ENCODE results near the gene RAB3GAP2.
A peak's percentile ranks its signal among the peaks of the same experiment; 100 is the strongest.
"Not testable (repeated sequence)": the region's sequence is repeated elsewhere in the genome, so short reads cannot be mapped to it uniquely, and the experiment has no call there.

RAB3GAP2 gene

GRCh38 chr1:220222939-220223338 is 49.3 kb downstream of the RAB3GAP2 start:
- Mint-ChIP-seq H3K27me3 (ENCODE audit: low read depth, poor library complexity) (no peaks in the 10 kb centered on the region), H3K36me3 (ENCODE audit: low read depth) (peaks cover 21% of the 10 kb centered on the region), H3K4me1 (peaks cover 19% of the 10 kb centered on the region), H3K4me3 (no peak overlapping the region), H3K9me3 (no peaks in the 10 kb centered on the region), H3K27ac (no peak overlapping the region)
- DNase-seq: no peak
- no peak for TF ChIP-seq CTCF (IDR thresholded peaks at IDR 0.05)

GRCh38 chr1:220221670-220222069 is 50.6 kb downstream of the RAB3GAP2 start:
- no peak overlapping the region for H3K4me3 Mint-ChIP-seq
- peaks cover 19% of the 10 kb centered on the region for H3K4me1 Mint-ChIP-seq
- H3K9me3 Mint-ChIP-seq: peaks cover 4% of the 10 kb centered on the region
- H3K27ac Mint-ChIP-seq: no peak overlapping the region
- peaks cover 23% of the 10 kb centered on the region for H3K36me3 Mint-ChIP-seq (ENCODE audit: low read depth)
- no peak for TF ChIP-seq CTCF (IDR thresholded peaks at IDR 0.05)
- no peak for DNase-seq
- H3K27me3 Mint-ChIP-seq (ENCODE audit: low read depth, poor library complexity): no peaks in the 10 kb centered on the region

GRCh38 chr1:220221269-220221668 is 51.0 kb downstream of the RAB3GAP2 start:
- Mint-ChIP-seq H3K4me1 (peaks cover 19% of the 10 kb centered on the region), H3K9me3 (peaks cover 4% of the 10 kb centered on the region), H3K4me3 (no peak overlapping the region), H3K27ac (no peak overlapping the region), H3K36me3 (ENCODE audit: low read depth) (peaks cover 27% of the 10 kb centered on the region), H3K27me3 (ENCODE audit: low read depth, poor library complexity) (no peaks in the 10 kb centered on the region)
- no peak for DNase-seq
- no peak for TF ChIP-seq CTCF (IDR thresholded peaks at IDR 0.05)

GRCh38 chr1:220220699-220221040 is 51.6 kb downstream of the RAB3GAP2 start:
- not testable (repeated sequence) for H3K9me3 Mint-ChIP-seq; H3K27me3 Mint-ChIP-seq (ENCODE audit: low read depth, poor library complexity); DNase-seq; H3K4me3 Mint-ChIP-seq
- Mint-ChIP-seq H3K27ac (peak overlapping the region; percentile 89), H3K36me3 (ENCODE audit: low read depth) (peaks cover 29% of the 10 kb centered on the region), H3K4me1 (peaks cover 19% of the 10 kb centered on the region)

- peaks cover 29% of the 10 kb centered on the region for H3K36me3 Mint-ChIP-seq (ENCODE audit: low read depth)
- DNase-seq: no peak
- peaks cover 4% of the 10 kb centered on the region for H3K9me3 Mint-ChIP-seq
- H3K4me3 Mint-ChIP-seq: no peak overlapping the region
- peaks cover 19% of the 10 kb centered on the region for H3K4me1 Mint-ChIP-seq
- H3K27ac Mint-ChIP-seq: peak overlapping the region; percentile 93
- TF ChIP-seq CTCF (IDR thresholded peaks at IDR 0.05): no peak
- no peaks in the 10 kb centered on the region for H3K27me3 Mint-ChIP-seq (ENCODE audit: low read depth, poor library complexity)
Observed at GRCh38 chr1:220219865-220220698, 52.2 kb downstream of the RAB3GAP2 start.

- Mint-ChIP-seq H3K27me3 (ENCODE audit: low read depth, poor library complexity) (no peaks in the 10 kb centered on the region), H3K27ac (no peak overlapping the region), H3K4me3 (no peak overlapping the region), H3K36me3 (ENCODE audit: low read depth) (peaks cover 29% of the 10 kb centered on the region), H3K9me3 (peaks cover 4% of the 10 kb centered on the region), H3K4me1 (peaks cover 11% of the 10 kb centered on the region)
- no peak for TF ChIP-seq CTCF (IDR thresholded peaks at IDR 0.05)
- DNase-seq: no peak
Observed at GRCh38 chr1:220219136-220219442, 53.2 kb downstream of the RAB3GAP2 start.

Data from nephron progenitor cell (in vitro differentiated cells).